Activated naive CD8-positive, alpha-beta T cell treated with anti-CD3 and anti-CD28 coated beads, Interleukin-2, amount 50 U/mL, for 24 hours (primary cell): ENCODE data around the gene MYO1E.
"Not testable (repeated sequence)": the region's sequence is repeated elsewhere in the genome, so short reads cannot be mapped to it uniquely, and the experiment has no call there.

Source experiments
- ATAC-seq: fragments of 150-1000 bp; cut with Tn5 transposase; one replicate; pipeline ENCODE4 v1.10.0; 2021
- DNase-seq: peaks from one replicate; pipeline ENCODE4 v3.0.0; 2021
- H3K27ac Mint-ChIP-seq: one replicate; pipeline ENCODE4 v1.8.0; 2021; ENCODE audit warnings: mild to moderate bottlenecking, mixed read lengths
- H3K27me3 Mint-ChIP-seq: one replicate; pipeline ENCODE4 v1.8.0; 2021; ENCODE audit warnings: mixed read lengths
- H3K36me3 Mint-ChIP-seq: one replicate; pipeline ENCODE4 v1.8.0; 2021; ENCODE audit warnings: low read depth, mixed read lengths
- H3K4me1 Mint-ChIP-seq: one replicate; pipeline ENCODE4 v1.8.0; 2021; ENCODE audit warnings: mixed read lengths
- H3K4me3 Mint-ChIP-seq: one replicate; pipeline ENCODE4 v1.8.0; 2021; ENCODE audit warnings: mild to moderate bottlenecking, moderate library complexity, mixed read lengths
- H3K9me3 Mint-ChIP-seq: one replicate; pipeline ENCODE4 v1.8.0; 2021; ENCODE audit warnings: mixed read lengths

Gene MYO1E

GRCh38 chr15:59159210-59159609, 213.5 kb downstream of the MYO1E start:
- H3K4me3 Mint-ChIP-seq = no peak overlapping the region
- no peak overlapping the region for H3K27ac Mint-ChIP-seq
- no peaks in the 10 kb centered on the region for H3K27me3 Mint-ChIP-seq
- no peaks in the 10 kb centered on the region for H3K9me3 Mint-ChIP-seq
- DNase-seq = no peak
- ATAC-seq = no peak
- peaks cover 6% of the 10 kb centered on the region for H3K36me3 Mint-ChIP-seq
- H3K4me1 Mint-ChIP-seq = no peaks in the 10 kb centered on the region

- H3K27ac Mint-ChIP-seq = no peak overlapping the region
- no peaks in the 10 kb centered on the region for H3K4me1 Mint-ChIP-seq
- H3K36me3 Mint-ChIP-seq = peaks cover 6% of the 10 kb centered on the region
Observed at GRCh38 chr15:59158701-59159034, 214.0 kb downstream of the MYO1E start.

GRCh38 chr15:59157840-59158700, 214.6 kb downstream of the MYO1E start:
- no peaks in the 10 kb centered on the region for H3K9me3 Mint-ChIP-seq
- ATAC-seq = no peak
- no peaks in the 10 kb centered on the region for H3K27me3 Mint-ChIP-seq
- no peak overlapping the region for H3K4me3 Mint-ChIP-seq
- no peak for DNase-seq
- no peak overlapping the region for H3K27ac Mint-ChIP-seq
- no peaks in the 10 kb centered on the region for H3K4me1 Mint-ChIP-seq
- H3K36me3 Mint-ChIP-seq = peaks cover 6% of the 10 kb centered on the region

More at GRCh38 chr15:59158701-59159034, 214.0 kb downstream of the MYO1E start:
- no peak for DNase-seq
- no peak for ATAC-seq
- Mint-ChIP-seq H3K4me3 (no peak overlapping the region), H3K9me3 (no peaks in the 10 kb centered on the region), H3K27me3 (no peaks in the 10 kb centered on the region)

- Mint-ChIP-seq H3K4me1 (no peaks in the 10 kb centered on the region), H3K27ac (no peak overlapping the region), H3K4me3 (no peak overlapping the region), H3K36me3 (peaks cover 4% of the 10 kb centered on the region), H3K9me3 (no peaks in the 10 kb centered on the region), H3K27me3 (no peaks in the 10 kb centered on the region)
- no peak for DNase-seq
- ATAC-seq = no peak
Observed at GRCh38 chr15:59157396-59157795, 215.3 kb downstream of the MYO1E start.

GRCh38 chr15:59155431-59155830, 217.2 kb downstream of the MYO1E start:
- peaks cover 4% of the 10 kb centered on the region for H3K36me3 Mint-ChIP-seq
- no peak overlapping the region for H3K27ac Mint-ChIP-seq
- DNase-seq = no peak
- ATAC-seq = no peak
- H3K27me3 Mint-ChIP-seq = no peaks in the 10 kb centered on the region
- H3K9me3 Mint-ChIP-seq = no peaks in the 10 kb centered on the region
- no peaks in the 10 kb centered on the region for H3K4me1 Mint-ChIP-seq
- H3K4me3 Mint-ChIP-seq = no peak overlapping the region

GRCh38 chr15:59154243-59154642, 218.4 kb downstream of the MYO1E start:
- no peak for ATAC-seq
- Mint-ChIP-seq H3K27ac (no peak overlapping the region), H3K9me3 (no peaks in the 10 kb centered on the region), H3K4me1 (no peaks in the 10 kb centered on the region), H3K4me3 (no peak overlapping the region), H3K36me3 (peaks cover 4% of the 10 kb centered on the region), H3K27me3 (no peaks in the 10 kb centered on the region)
- no peak for DNase-seq

GRCh38 chr15:59153466-59153865, 219.2 kb downstream of the MYO1E start:
- H3K27me3 Mint-ChIP-seq = no peaks in the 10 kb centered on the region
- no peak for ATAC-seq
- H3K27ac Mint-ChIP-seq = no peak overlapping the region
- peaks cover 4% of the 10 kb centered on the region for H3K36me3 Mint-ChIP-seq
- no peak overlapping the region for H3K4me3 Mint-ChIP-seq
- no peaks in the 10 kb centered on the region for H3K9me3 Mint-ChIP-seq
- H3K4me1 Mint-ChIP-seq = no peaks in the 10 kb centered on the region
- DNase-seq = no peak

- H3K4me3 Mint-ChIP-seq = no peak overlapping the region
- no peaks in the 10 kb centered on the region for H3K27me3 Mint-ChIP-seq
- H3K27ac Mint-ChIP-seq = no peak overlapping the region
- H3K36me3 Mint-ChIP-seq = peaks cover 4% of the 10 kb centered on the region
- H3K9me3 Mint-ChIP-seq = no peaks in the 10 kb centered on the region
- ATAC-seq (no peak), DNase-seq (no peak)
- no peaks in the 10 kb centered on the region for H3K4me1 Mint-ChIP-seq
Observed at GRCh38 chr15:59152694-59153450, 219.8 kb downstream of the MYO1E start.

GRCh38 chr15:59150185-59150584, 222.5 kb downstream of the MYO1E start:
- Mint-ChIP-seq H3K4me1 (no peaks in the 10 kb centered on the region), H3K36me3 (peaks cover 2% of the 10 kb centered on the region), H3K27me3 (no peaks in the 10 kb centered on the region), H3K27ac (no peak overlapping the region), H3K9me3 (no peaks in the 10 kb centered on the region), H3K4me3 (no peak overlapping the region)
- ATAC-seq = no peak
- no peak for DNase-seq

- Mint-ChIP-seq H3K27me3 (no peaks in the 10 kb centered on the region), H3K27ac (no peak overlapping the region), H3K4me3 (no peak overlapping the region), H3K9me3 (no peaks in the 10 kb centered on the region), H3K36me3 (peaks cover 2% of the 10 kb centered on the region), H3K4me1 (no peaks in the 10 kb centered on the region)
- ATAC-seq (no peak), DNase-seq (no peak)
Observed at GRCh38 chr15:59148153-59148833, 224.4 kb downstream of the MYO1E start.

GRCh38 chr15:59147666-59148065, 225.0 kb downstream of the MYO1E start:
- H3K4me3 Mint-ChIP-seq = no peak overlapping the region
- H3K4me1 Mint-ChIP-seq = no peaks in the 10 kb centered on the region
- ATAC-seq (no peak), DNase-seq (no peak)
- peaks cover 2% of the 10 kb centered on the region for H3K36me3 Mint-ChIP-seq
- no peaks in the 10 kb centered on the region for H3K9me3 Mint-ChIP-seq
- no peaks in the 10 kb centered on the region for H3K27me3 Mint-ChIP-seq
- no peak overlapping the region for H3K27ac Mint-ChIP-seq

- not testable (repeated sequence) for H3K27me3 Mint-ChIP-seq, H3K9me3 Mint-ChIP-seq, H3K27ac Mint-ChIP-seq, H3K4me1 Mint-ChIP-seq, H3K4me3 Mint-ChIP-seq, H3K36me3 Mint-ChIP-seq, ATAC-seq, DNase-seq
Observed at GRCh38 chr15:59144594-59144993, 228.1 kb downstream of the MYO1E start.

- no peak overlapping the region for H3K27ac Mint-ChIP-seq
- DNase-seq (no peak), ATAC-seq (no peak)
- H3K4me1 Mint-ChIP-seq = peaks cover 9% of the 10 kb centered on the region
- peaks cover 1% of the 10 kb centered on the region for H3K36me3 Mint-ChIP-seq
- no peaks in the 10 kb centered on the region for H3K9me3 Mint-ChIP-seq
- no peaks in the 10 kb centered on the region for H3K27me3 Mint-ChIP-seq
- no peak overlapping the region for H3K4me3 Mint-ChIP-seq
Observed at GRCh38 chr15:59143281-59143680, 229.4 kb downstream of the MYO1E start.

- peaks cover 6% of the 10 kb centered on the region for H3K36me3 Mint-ChIP-seq
- DNase-seq (no peak), ATAC-seq (no peak)
- H3K27me3 Mint-ChIP-seq = no peaks in the 10 kb centered on the region
- no peaks in the 10 kb centered on the region for H3K9me3 Mint-ChIP-seq
- H3K4me3 Mint-ChIP-seq = no peak overlapping the region
- H3K27ac Mint-ChIP-seq = no peak overlapping the region
- H3K4me1 Mint-ChIP-seq = peaks cover 22% of the 10 kb centered on the region
Observed at GRCh38 chr15:59140422-59141226, 232.0 kb downstream of the MYO1E start.
